GM20431 (cell line): Measurements from ENCODE around the gene IRF3.

Source experiments
- in situ Hi-C: fragments of 300-500 bp; cut with MseI, MboI; formaldehyde crosslinking; loops from one replicate; pipeline ENCODE4 v1.15.0; 2020; ENCODE audit warnings: low sequenced_read_pairs; ENCODE audit not compliant: unreplicated experiment

IRF3 gene

DNA sequence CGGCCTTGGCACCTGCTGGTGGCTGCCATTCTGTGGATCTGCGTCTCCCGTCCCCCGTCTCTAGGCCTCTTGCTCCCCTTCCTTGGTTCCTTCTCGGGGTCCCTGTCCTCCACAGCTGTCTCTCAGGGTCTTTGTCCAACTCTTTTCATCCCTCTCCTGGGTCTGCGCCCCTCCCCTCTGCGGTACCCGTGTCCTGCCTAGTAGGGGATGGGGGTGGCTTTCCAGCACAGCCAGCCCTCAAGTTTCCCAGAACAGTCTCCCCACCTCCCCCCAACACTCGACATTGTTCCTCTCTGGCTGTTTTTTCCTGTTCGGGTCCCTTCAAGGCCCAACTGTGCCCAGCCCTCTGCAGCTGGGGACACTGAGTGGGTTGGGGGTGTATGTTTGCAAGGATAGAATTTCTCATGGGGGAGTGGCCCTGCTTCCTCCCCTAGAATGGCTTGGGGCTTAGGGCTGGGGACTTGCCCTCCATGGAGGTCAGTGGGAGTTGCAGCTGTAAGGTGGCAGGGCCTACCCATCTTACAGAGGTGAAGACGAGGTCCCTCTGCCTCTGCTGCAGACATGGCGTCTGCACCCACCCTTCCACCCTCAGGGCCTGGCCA is 23.0 kb upstream of the IRF3 start:
- in situ Hi-C loops = no loop called here

DNA sequence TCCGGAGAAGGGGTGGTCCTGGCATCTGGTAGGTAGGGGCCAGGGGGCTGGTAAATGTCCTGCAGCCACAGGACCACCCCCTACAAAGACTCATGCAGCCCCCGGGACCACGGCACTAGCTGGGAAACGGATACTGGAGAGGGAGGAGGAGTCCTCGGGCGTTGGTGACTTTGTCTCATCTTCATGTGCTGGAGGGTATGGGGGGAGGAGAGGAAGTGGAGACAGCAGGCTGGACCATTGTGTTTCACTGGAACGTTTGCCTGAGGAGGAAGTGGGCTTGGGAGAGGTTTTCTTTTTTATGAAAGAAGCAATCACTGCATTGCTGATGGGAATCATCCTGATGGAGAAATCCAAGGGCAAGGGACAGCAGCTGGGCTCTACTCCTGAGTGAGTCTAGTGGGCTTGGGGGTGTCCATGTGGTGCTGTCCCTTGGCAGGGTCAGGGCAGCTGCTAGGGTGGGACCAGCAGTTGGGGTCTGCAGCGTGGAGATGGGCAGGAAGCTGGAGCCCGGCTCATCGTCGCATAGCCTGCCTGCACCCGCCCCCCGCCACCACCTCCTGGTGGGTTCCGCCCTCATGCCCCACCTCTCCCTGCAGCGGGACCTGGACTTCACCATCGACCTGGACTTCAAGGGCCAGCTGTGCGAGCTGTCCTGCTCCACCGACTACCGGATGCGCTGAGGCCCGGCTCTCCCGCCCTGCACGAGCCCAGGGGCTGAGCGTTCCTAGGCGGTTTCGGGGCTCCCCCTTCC is 22.1 kb upstream of the IRF3 start:
- in situ Hi-C loops = no loop called here

- in situ Hi-C loops = no loop called here
Observed at GRCh38 chr19:49687150-49687549, 21.5 kb upstream of the IRF3 start.

- in situ Hi-C loops = no loop called here
Observed at GRCh38 chr19:49686503-49687088, 20.9 kb upstream of the IRF3 start.

DNA sequence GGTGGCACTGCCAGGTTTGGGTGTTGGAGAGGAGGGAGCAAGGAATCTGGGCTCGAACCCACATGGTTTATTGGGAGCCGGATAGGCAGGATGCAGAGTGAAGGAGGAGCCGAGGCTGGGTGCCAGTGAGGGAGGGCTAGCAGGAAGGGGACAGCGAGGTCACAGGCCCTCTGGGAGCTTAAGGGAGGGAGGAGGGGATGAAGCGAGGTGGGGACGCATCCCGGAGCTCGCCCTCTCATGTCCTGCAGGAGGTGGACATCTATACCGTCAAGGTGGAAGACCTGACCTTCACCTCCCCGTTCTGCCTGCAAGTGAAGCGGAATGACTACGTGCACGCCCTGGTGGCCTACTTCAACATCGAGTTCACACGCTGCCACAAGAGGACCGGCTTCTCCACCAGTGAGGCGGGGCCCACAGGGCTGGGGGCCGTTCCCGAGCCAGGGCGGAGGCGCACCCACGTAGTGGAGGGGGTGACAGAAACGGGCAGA is 20.2 kb upstream of the IRF3 start:
- in situ Hi-C loops = no loop called here

DNA sequence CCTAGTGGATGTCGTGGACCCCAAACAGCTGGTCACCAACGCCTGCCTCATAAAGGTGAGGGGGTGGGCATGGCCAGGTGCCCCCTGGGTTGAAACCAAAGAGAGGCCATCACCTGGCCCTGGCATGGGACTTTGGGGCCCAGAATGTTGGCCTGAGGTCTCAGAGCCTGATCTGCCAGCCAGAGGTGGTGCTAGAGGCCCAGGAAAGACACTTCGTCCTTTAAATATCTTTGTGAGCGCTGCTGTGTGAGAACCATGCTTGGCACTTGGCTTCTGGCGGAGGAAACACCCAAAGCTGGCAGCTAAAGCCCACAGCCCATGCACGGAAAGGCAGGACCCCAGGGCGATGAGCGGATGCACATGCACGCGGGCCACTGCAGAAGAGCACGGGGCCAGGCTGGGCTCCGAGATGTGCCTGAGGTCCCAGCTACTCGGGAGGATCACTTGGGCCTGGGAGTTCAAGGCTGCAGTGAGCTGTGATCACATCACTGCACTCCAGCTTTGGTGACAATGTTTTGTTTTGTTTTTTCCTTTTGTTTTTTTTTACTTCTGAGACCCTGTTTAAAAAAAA is 19.4 kb upstream of the IRF3 start:
- in situ Hi-C loops = no loop called here

DNA sequence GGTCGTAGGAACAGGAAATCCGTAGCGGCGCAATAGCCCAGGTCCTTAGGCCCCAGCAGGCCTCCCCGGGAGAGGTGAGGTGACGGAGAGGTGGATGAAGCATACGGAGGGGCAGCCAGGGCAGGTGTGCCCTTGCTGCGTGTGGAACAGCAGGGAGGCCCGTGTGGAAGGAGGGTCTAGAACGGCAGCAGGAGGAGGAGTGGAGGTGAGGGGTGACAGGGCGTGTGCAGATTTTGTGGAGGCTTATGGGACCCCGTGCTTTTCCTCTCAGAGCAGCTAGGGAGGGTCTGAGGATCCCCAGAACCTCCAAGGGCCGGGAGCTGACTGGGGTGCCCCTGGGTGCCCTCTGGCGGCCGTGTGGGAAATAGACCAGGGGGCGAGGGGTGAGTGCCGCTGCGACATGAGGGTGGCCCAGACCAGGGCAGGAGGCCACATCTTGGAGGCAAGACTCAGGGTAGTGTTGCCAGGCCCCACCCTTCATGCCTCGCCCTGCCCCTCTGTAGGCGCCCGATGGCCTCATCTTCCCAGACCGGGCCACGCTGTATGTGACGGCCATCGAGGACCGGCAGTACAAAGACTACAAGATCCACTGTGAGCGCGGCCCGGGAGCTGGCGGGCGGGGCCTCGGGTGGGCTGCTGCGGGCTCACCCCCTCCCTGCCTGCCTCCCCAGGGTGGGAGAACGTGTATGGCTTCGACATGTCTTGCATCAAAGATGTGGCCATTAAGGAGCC is 18.8 kb upstream of the IRF3 start:
- in situ Hi-C loops = no loop called here

GRCh38 chr19:49683814-49684250 is 18.2 kb upstream of the IRF3 start:
- in situ Hi-C loops = no loop called here

DNA sequence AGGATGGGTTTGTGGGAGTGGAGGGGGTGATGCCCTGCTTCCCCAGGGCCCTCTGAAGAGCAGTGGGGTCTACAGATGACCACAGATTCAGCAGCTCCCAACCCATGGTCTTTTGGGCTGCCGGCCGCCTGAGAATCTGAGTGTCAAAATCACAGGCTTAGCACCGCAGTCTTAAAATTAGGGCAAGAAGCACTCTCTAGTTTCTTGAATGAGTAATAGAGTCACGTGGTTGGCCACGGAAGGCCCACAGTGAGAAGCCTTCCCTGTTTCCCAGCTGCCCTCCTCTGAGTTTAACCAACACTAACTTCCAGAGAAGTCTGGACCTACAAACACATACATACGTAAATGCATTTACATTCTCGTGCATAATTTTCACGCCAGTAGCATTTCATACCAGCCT is 16.6 kb upstream of the IRF3 start:
- in situ Hi-C loops = no loop called here

DNA sequence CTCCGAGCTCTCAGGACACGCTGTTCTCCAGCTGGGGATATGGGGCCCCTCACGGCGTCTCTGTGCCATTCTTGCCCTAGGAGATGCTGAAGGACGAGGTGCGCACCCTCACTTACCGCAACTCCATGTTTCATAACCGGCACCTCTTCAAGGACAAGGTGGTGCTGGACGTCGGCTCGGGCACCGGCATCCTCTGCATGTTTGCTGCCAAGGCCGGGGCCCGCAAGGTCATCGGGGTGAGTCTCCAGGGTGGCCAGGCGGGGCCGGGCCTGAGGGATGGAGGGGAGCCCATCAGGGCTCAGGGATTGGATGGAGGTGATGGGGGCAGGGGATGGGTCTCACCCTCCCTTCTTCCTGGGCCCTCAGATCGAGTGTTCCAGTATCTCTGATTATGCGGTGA is 16.2 kb upstream of the IRF3 start:
- in situ Hi-C loops = no loop called here

DNA sequence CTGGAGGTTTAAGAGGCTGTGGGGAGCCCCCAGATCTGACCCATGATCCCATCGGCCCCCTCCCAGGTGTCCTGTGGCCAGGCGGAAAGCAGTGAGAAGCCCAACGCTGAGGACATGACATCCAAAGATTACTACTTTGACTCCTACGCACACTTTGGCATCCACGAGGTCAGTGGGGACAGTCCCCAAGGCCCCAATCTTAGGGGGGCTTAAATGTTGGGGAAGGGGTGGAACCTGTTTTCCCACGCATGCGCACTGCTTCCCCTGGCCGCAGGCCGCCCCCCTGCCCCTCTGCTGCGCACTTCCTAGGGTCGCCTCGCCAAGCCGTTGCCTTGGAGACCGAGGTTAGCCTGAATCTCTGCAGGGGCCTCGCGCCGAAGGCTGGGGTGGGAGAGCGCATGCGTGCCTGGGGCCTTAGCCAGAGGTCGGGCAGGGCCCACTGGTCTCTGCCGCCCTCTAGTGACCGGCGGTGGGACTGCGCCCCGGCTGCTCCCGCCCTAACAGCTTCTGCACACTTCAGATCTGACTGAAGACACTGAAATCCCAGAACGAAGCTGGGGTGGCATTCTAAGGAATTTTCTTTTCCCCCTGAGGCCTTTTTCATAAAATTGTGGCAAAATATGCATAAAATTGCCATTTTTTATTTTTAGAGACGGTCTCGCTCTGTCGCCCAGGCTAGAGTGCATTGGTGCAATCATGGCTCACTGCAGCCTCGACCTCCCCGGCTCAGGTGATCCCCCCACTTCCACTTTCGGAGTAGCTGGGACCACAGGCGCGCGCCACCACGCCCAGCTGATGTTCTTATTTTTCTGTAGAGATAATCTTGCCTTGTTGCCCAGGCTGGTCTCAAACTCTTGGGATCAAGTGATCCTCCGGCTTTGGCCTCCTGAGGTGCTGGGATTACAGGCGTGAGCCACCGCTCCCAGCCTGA is 15.0 kb upstream of the IRF3 start:
- in situ Hi-C loops = no loop called here

DNA sequence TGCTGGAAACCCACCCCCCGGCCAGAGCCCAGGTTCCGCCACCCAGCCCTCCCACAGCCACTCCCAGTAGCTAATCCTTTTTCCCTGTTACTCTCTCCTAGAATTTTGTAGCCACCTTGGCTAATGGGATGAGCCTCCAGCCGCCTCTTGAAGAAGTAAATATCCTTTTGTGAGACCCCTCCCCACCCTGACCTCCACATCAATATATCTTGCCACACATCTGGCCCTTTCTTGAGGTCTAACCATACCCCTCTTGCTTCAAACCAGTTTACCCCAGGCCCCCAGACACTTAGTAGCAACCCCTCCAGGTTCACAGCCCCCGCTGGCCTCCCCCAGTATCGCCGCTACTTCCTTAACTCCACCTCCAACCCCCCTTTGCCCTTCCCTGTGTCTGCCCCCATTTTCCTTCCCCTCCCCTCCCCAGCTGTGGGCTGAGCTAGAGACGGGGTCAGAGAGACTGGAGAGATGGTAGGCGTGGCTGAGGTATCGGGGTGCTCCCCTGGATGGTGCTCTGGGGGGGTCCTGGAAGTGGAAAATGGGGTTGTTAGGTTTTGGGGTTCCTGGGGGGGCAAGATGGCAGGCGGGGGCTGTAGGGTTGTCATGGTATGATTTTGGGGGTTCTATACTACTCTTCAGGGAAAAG is 14.2 kb upstream of the IRF3 start:
- in situ Hi-C loops = no loop called here

- in situ Hi-C loops = no loop called here
Observed at GRCh38 chr19:49678985-49679770, 13.5 kb upstream of the IRF3 start.

DNA sequence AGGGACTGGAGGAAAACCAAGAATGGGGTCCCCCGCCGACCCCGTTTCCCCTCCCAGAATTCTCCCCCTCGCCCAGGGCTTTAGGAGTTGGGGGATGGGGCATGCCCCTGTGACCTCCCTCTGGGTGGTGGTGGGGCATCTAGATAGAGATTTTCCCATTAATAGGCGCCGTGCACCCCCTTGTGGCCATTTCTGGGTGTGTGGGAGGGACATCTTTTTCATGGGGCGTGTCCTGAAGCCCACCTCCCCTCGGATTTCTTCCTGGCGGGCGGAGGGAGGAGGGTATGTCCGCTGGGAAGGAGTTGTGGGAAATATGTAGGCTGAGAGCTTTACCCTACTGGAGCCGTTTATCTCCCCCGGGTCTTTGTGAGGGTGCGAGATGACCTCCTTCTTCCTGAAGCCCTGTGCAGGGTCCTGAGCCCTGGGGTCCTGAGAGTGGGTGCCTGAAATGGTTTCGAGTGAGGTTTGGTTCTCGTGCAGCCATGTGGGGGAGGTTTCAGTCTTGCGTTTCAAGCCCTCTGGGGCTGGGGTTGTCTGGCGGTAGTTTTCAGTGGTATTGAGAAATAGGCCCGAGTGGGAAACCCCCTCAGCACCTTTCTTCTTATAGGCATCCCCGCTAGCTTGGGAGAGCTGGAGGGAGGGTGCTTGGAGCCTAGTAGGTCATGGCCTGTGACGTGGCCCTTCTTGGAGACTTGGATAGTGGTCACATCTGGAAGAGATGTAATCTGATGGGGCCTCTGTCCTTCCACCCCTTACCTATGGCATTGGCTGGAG is 12.4 kb upstream of the IRF3 start:
- in situ Hi-C loops = no loop called here

GRCh38 chr19:49677231-49677900 is 11.7 kb upstream of the IRF3 start, which contains the start of gene PRMT1:
TSS of gene PRMT1 (plus strand) at chr19:49677271. CDS start at chr19:49677281, 10 bp downstream.
- in situ Hi-C loops = no loop called here

DNA sequence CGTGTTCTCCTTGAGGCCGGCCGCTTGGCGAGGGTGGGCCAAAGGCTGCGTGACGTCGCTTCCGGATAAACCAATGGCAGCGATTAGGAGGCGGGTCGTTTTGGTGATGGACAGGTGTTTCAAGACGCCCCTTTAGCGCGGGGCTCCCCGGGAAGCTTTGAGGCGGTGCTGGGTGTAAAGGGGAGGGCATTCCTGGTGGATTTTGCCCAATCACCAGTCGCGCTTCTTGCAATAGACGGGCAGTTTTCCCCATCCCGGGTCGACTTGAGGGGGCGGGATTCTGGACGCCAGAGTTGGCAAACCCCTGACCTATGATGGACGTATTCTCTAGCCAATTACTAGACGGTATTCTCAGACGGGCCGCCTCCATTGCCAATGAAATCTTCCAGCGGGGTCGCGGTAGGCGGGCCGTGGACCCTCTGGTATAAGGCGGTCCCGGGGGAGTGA is 11.2 kb upstream of the IRF3 start:
- in situ Hi-C loops = no loop called here
